ENCODE results near the gene PAAF1.

Gene PAAF1

GRCh38 chr11:73945396-73945795 lies 68.6 kb downstream of the PAAF1 start:
- Histone ChIP-seq H3K4me1 (ENCODE audit: insufficient read depth, poor library complexity, severe bottlenecking) (no peaks in the 10 kb centered on the region), H3K27ac (ENCODE audit: poor library complexity, severe bottlenecking) (no peak overlapping the region), H3K9me3 (ENCODE audit: severe bottlenecking) (no peaks in the 10 kb centered on the region), H3K27me3 (ENCODE audit: insufficient read depth, poor library complexity, severe bottlenecking) (no peaks in the 10 kb centered on the region), H3K4me3 (ENCODE audit: severe bottlenecking) (no peak overlapping the region), H3K36me3 (ENCODE audit: low read depth) (no peaks in the 10 kb centered on the region)
- ATAC-seq (ENCODE audit: low read depth) (no peak), DNase-seq (ENCODE audit: low spot score) (no peak)
- no peak for TF ChIP-seq CTCF (IDR thresholded peaks at IDR 0.05; ENCODE audit: poor library complexity, severe bottlenecking)

DNA sequence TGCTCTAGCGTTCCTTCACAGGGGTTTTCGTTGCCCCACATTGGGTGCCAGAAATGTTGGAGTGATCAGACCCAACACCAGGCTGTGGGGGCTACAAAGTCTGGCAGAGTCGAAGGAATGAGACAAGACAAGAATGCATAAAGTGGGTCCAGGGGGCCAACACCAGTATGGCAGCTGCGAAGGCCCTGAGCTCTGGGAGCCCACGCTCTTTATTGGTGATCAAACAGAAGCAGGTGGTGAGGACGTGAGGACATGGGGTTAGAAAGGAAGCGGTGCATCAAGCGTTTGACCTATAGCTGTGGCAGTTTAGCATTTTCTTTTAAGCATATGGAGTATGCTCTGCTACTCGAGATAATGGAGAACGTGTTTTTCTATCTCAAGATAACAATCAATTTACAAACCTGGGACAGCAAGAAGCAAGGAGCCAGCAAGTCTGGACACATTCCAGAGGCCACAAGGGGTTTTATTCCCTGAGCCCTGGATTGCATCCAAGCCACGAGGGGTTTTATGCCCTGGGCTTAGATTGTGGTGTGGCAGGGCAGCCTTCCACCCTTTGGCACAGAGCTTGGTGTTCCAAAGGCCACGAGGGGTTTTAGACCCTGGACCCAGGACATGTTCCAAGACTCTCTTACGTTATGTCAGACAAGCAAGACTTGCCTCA lies 70.1 kb downstream of the PAAF1 start:
- no peak for TF ChIP-seq CTCF (IDR thresholded peaks at IDR 0.05; ENCODE audit: poor library complexity, severe bottlenecking)
- H3K4me1 ChIP-seq (ENCODE audit: insufficient read depth, poor library complexity, severe bottlenecking), result no peaks in the 10 kb centered on the region
- no peak for DNase-seq (ENCODE audit: low spot score)
- no peaks in the 10 kb centered on the region for H3K36me3 ChIP-seq (ENCODE audit: low read depth)
- no peaks in the 10 kb centered on the region for H3K27me3 ChIP-seq (ENCODE audit: insufficient read depth, poor library complexity, severe bottlenecking)
- H3K4me3 ChIP-seq (ENCODE audit: severe bottlenecking), result no peak overlapping the region
- H3K9me3 ChIP-seq (ENCODE audit: severe bottlenecking), result no peaks in the 10 kb centered on the region
- ATAC-seq (ENCODE audit: low read depth), result no peak
- H3K27ac ChIP-seq (ENCODE audit: poor library complexity, severe bottlenecking), result no peak overlapping the region

DNA sequence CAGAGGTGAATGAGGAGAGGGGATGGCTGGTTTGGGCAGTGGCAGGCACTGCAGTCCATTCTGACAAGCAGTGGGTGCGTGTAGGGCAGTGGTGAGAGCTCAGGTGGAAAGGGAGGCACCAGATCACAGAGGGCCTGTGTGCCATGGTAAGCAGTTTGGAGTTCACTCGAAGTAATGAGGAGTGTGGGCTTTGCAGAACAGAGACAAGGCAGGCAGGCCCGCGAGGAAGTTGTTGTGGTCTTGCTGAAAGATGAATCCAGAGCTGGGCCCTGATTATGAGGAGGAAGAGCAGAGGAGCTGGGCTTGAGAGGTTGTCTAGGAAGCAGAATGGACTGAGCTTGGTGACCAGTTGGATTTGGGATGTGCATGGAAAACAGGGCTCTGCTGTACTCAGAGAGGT lies 72.4 kb downstream of the PAAF1 start:
- no peaks in the 10 kb centered on the region for H3K27me3 ChIP-seq (ENCODE audit: insufficient read depth, poor library complexity, severe bottlenecking)
- H3K9me3 ChIP-seq (ENCODE audit: severe bottlenecking), result no peaks in the 10 kb centered on the region

DNA sequence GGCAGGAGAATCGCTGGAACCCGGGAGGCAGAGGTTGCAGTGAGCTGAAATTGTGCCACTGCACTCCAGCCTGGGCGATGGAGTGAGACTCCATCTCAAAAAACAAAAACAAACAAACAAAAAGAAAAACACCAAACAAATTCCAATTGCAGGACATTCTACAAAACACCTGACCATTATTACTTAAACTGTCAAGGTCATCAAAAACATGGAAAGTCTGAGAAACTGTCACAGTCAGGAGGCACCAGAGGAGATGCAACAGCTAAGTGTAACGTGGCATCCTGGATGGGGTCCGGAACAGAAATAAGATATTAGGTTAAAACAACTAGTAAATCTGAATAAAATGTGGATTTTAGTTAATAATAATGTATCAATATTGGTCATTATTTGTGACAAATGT lies 73.1 kb downstream of the PAAF1 start:
- no peak for TF ChIP-seq CTCF (IDR thresholded peaks at IDR 0.05; ENCODE audit: poor library complexity, severe bottlenecking)
- no peak for DNase-seq (ENCODE audit: low spot score)
- Histone ChIP-seq H3K9me3 (ENCODE audit: severe bottlenecking) (no peaks in the 10 kb centered on the region), H3K36me3 (ENCODE audit: low read depth) (no peaks in the 10 kb centered on the region), H3K27me3 (ENCODE audit: insufficient read depth, poor library complexity, severe bottlenecking) (no peaks in the 10 kb centered on the region), H3K27ac (ENCODE audit: poor library complexity, severe bottlenecking) (no peak overlapping the region), H3K4me1 (ENCODE audit: insufficient read depth, poor library complexity, severe bottlenecking) (no peaks in the 10 kb centered on the region), H3K4me3 (ENCODE audit: severe bottlenecking) (no peak overlapping the region)
- no peak for ATAC-seq (ENCODE audit: low read depth)

More for the DNA sequence above, 72.4 kb downstream of the PAAF1 start:
- no peak for TF ChIP-seq CTCF (IDR thresholded peaks at IDR 0.05; ENCODE audit: poor library complexity, severe bottlenecking)
- DNase-seq (ENCODE audit: low spot score) (no peak), ATAC-seq (ENCODE audit: low read depth) (no peak)
- Histone ChIP-seq H3K4me1 (ENCODE audit: insufficient read depth, poor library complexity, severe bottlenecking) (no peaks in the 10 kb centered on the region), H3K27ac (ENCODE audit: poor library complexity, severe bottlenecking) (no peak overlapping the region), H3K4me3 (ENCODE audit: severe bottlenecking) (no peak overlapping the region), H3K36me3 (ENCODE audit: low read depth) (no peaks in the 10 kb centered on the region)

GRCh38 chr11:73950869-73951710 lies 74.3 kb downstream of the PAAF1 start, which contains the start of gene DNAJB13:
Gene DNAJB13 (plus strand): TSS chr11:73951026. CDS start chr11:73951070, 44 bp downstream.
- peak; percentile 84 for ATAC-seq (ENCODE audit: low read depth)
- Histone ChIP-seq H3K4me1 (ENCODE audit: insufficient read depth, poor library complexity, severe bottlenecking) (peaks cover 3% of the 10 kb centered on the region), H3K9me3 (ENCODE audit: severe bottlenecking) (no peaks in the 10 kb centered on the region), H3K27me3 (ENCODE audit: insufficient read depth, poor library complexity, severe bottlenecking) (no peaks in the 10 kb centered on the region), H3K4me3 (ENCODE audit: severe bottlenecking) (no peak within 1 kb of the TSS), H3K36me3 (ENCODE audit: low read depth) (no peaks in the 10 kb centered on the region), H3K27ac (ENCODE audit: poor library complexity, severe bottlenecking) (no peak within 1 kb of the TSS)
- no peak for TF ChIP-seq CTCF (IDR thresholded peaks at IDR 0.05; ENCODE audit: poor library complexity, severe bottlenecking)
- DNase-seq (ENCODE audit: low spot score), result no peak
